ENCODE data around the gene CCDC181.
"Not testable (repeated sequence)": the region's sequence is repeated elsewhere in the genome, so short reads cannot be mapped to it uniquely, and the experiment has no call there.

The CCDC181 gene

GRCh38 chr1:169402578-169402977 lies 24.7 kb downstream of the CCDC181 start:
- not testable (repeated sequence) for DNase-seq (ENCODE audit: extremely low read depth in 1 of 2, low read depth in 1 of 2)

DNA sequence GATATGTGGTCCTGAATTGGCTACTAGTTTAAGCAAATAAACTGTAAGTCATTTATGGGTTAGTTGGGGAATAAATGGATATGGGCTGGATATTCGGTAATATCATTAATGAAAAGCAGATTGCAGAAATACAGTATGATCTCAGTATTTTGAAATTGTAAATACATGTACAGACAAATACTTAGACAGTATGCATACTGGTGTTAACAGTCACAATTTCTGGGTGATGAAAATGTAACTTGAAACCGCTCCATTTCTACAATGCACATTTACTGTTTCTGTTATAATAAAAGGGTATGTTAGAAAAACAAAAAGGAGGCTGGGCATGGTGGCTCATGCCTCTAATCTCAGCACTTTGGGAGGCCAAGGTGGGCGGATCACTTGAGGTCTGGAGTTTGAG lies 31.3 kb downstream of the CCDC181 start:
- DNase-seq (ENCODE audit: extremely low read depth in 1 of 2, low read depth in 1 of 2), result no peak

GRCh38 chr1:169392406-169392805 lies 34.9 kb downstream of the CCDC181 start:
- DNase-seq (ENCODE audit: extremely low read depth in 1 of 2, low read depth in 1 of 2), result no peak

DNA sequence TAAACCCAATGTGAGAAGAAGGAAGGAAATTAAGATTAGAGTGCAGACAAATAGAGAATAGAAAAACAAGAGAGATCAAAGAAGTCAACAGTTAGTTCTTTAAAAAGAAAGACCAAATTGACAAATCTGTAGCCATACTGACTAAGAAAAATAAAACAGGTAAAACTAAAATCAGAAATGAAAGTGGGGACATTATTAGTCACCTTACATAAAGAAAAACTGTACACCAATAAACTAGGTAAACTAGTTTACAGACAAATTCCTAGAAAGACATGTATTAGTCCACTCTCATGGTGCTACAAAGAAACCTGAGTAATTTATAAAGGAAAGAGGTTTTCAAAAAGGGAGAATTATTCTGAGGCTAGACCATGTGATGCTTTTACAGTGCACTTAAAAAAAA lies 37.0 kb downstream of the CCDC181 start:
- DNase-seq (ENCODE audit: extremely low read depth in 1 of 2, low read depth in 1 of 2), result no peak

DNA sequence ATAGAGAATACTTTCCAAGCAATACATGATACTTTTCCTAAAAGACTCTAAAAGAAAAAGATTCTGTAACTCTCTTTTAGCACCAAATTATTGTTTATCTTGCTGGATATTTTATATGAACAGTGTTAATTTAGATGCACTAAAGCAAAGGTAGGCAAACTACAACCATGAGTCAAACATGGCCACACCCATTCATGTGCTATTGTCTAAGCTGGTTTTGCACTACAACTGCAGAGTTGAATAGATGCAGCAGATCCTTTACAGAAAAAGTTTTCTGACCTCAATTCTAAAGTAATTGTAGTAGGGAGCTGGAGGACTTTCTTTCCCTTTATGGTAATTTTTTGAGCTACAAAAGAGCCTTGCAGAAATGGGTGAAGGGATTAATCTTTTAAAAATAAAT lies 39.9 kb downstream of the CCDC181 start:
- DNase-seq (ENCODE audit: extremely low read depth in 1 of 2, low read depth in 1 of 2), result no peak

DNA sequence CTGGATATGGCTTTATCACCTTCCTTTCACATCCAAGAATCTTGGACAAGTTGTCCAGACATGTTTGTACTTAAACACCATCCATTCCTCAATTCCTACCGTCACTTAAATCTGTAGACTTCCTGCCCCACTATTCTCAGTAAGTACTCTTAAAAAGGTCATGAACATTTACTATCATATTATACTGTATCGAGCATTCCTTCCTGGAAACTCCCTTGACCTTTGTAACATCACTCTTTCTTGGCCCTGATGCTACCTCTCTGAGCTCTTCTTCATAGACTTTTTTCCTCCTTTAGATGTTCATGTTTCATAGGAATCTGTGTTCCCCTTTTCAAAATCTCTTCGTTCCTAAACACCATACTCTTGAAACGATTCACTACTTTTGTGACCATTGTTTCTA lies 43.8 kb downstream of the CCDC181 start:
- DNase-seq (ENCODE audit: extremely low read depth in 1 of 2, low read depth in 1 of 2), result no peak

DNA sequence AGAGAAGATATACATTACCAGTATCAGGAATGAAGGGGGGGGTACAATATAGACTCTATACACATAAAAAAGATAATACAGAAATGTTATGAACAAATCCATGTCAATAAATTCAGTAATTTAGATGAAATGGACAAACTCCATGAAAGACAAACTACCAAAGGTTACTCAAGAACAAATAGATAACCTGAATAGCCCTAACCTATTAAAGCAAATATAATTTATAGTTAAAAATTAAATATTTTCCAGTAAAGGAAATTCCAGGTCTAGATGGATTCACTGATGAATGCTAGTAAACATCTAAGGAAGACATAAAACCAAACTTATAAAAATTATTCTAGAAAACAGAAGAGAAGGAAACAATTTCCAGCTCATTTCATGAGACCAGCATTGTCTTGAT lies 46.1 kb downstream of the CCDC181 start:
- no peak for DNase-seq (ENCODE audit: extremely low read depth in 1 of 2, low read depth in 1 of 2)

- no peak for DNase-seq (ENCODE audit: extremely low read depth in 1 of 2, low read depth in 1 of 2)
These were observed 55.9 kb downstream of the CCDC181 start for GRCh38 chr1:169371404-169371803.

DNA sequence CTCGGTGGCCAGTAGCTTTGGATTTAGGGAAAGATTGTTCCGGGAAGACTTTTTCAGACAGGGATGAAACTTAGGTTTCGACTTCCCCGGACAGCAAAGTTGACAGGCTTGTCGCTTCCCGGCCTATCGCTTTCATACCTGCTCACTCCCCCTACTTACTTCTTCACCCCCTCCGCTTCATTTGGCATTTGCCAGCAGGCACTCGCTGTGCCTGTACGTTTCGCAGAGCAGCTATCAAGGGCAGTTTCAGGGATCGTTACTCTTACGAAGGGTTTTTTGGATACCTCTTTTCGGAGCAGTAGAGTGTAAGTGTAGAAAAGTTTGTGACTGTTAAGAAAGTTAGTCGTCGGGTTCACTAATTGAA lies 58.9 kb downstream of the CCDC181 start:
- no peak for DNase-seq (ENCODE audit: extremely low read depth in 1 of 2, low read depth in 1 of 2)

DNA sequence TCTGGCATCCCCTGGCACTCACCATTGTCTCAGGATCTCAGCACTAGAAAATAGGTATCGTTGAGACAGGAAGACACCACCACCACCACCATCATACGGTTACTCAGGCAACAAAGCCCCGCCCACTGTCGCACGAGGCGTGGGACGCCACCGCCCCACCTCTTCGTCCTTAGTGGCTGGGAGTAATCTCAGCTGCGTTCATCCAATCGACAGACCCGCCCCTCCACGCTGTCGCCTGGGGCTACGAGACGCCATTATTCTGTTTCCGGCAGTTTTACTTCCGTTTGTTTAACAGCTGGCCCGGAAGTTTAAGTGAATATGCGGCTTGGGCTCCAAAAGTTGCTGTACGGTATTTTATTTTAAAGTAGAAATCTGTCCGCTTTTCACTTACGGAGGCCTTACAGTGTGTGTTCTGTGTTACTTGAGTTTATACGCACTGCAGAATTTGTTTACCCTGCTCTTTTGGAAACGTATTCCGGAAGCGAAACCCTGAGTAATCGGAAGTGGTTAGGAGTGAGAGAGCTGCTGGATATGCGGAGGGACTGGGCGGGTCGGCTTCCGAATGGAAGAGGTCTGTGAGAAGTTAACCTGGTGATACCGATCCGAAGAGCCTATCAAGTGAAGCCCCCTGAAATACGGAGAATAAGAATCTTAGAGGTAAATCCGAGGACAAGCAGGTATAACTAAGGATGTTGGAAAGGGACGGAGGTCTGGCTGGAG lies 59.4 kb downstream of the CCDC181 start, which contains the start of the genes BLZF1 and NME7:
Gene BLZF1, plus strand, starts transcription at position 510 of the 720 bp plus-strand sequence. CDS start 1,328 bp downstream, outside the sequence.
Gene NME7, minus strand, starts transcription at position 112 of the 720 bp plus-strand sequence. Its CDS starts 87 bp downstream, at position 25.
- DNase-seq (ENCODE audit: extremely low read depth in 1 of 2, low read depth in 1 of 2), result peak; percentile 94 to 97

DNA sequence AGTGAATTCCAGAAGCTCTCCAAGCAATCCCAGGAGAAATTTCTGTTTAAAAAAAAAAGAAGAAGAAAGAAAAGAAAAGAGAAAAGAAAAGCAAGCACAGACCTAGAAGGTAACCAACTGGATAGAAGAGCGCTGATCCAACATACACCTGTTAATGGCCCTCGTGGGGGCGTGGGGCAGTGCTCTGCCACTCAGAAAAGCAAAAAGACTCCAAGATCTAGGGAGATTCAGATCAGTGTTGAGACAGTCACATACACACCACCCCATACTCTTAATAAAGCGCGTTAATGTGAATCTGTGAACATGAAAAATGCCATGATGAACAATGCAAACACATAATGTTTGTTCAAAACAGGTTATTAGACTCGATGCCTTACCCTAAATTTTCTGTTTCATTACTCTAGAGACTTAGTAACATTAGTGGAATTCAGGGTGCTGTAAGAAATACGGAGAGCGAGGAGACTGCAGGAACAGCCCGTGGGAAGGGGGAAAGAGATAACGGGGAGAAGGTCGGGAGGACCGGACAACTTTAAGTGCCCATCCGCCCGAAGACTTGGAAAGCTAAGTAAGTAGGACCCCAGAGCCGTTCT lies 60.1 kb downstream of the CCDC181 start:
- DNase-seq (ENCODE audit: extremely low read depth in 1 of 2, low read depth in 1 of 2), result no peak

GRCh38 chr1:169364948-169365347 lies 62.3 kb downstream of the CCDC181 start:
- no peak for DNase-seq (ENCODE audit: extremely low read depth in 1 of 2, low read depth in 1 of 2)

DNA sequence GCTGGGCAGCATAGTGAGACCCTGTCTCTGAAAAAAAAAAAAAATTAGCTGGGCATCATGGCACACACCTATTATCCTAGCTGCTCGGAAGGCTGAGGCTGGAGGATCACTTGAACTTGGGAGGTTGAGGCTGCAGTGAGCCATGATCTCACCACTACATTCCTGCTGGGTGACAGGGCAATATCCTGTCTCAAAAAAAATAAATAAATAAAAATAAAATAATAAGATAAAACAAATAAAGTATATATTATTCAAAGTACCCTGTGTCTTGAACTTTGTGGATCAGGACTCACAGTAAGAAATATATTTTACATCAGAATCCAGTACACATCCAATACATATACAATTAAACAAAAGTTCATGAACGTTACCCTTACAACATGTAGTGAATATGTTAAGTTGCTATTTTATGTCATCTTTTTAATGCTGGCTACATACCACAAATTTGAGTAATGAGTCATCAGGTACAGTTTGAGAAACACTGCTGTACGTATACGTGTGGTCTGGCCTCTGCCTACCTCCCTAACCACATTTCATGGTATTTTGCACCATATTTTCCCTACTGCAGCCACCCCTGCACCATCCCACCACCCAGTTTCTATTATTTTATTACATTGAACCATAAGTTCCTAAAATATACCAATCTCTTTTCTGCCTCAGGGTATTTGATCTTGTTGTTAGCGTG lies 64.1 kb downstream of the CCDC181 start:
- DNase-seq (ENCODE audit: extremely low read depth in 1 of 2, low read depth in 1 of 2), result no peak

DNA sequence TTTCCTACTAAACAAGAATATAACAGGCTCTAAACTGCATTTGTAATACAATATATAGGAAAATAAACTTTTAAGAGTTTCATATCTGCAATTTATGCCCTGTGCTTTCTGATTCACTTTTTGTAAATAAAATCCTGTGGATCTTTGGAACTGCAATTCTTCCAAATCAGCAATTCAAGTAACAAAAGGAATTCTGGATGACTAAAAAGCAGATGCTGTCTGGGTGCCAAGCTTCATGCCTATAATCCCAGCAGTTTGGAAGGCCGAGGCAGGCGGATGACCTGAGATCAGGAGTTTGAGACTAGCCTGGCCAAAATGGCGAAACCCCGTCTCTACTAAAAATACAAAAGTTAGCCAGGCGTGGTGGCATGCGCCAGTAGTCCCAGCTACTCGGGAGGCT lies 66.0 kb downstream of the CCDC181 start:
- DNase-seq (ENCODE audit: extremely low read depth in 1 of 2, low read depth in 1 of 2), result no peak

DNA sequence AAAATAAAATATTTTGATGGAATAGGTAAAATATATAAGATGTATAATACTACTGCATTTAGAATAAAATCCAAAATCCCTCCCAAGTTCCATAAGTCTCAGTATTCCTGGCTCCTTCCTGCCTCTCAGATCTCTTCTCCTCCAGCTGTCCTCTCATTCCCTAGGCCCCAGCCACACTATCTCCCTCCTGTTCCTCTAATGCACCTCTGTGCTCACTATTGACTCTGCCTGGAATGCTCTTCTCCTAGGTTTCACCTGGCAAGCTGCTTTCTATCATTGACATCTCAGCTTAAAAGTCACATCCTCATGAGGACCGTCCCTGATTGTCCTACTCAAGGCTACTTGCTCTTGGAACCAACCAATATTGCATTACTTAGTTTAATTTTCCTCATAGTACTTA lies 66.9 kb downstream of the CCDC181 start:
- no peak for DNase-seq (ENCODE audit: extremely low read depth in 1 of 2, low read depth in 1 of 2)

GRCh38 chr1:169348383-169349036 lies 78.8 kb downstream of the CCDC181 start:
- no peak for DNase-seq (ENCODE audit: extremely low read depth in 1 of 2, low read depth in 1 of 2)

DNA sequence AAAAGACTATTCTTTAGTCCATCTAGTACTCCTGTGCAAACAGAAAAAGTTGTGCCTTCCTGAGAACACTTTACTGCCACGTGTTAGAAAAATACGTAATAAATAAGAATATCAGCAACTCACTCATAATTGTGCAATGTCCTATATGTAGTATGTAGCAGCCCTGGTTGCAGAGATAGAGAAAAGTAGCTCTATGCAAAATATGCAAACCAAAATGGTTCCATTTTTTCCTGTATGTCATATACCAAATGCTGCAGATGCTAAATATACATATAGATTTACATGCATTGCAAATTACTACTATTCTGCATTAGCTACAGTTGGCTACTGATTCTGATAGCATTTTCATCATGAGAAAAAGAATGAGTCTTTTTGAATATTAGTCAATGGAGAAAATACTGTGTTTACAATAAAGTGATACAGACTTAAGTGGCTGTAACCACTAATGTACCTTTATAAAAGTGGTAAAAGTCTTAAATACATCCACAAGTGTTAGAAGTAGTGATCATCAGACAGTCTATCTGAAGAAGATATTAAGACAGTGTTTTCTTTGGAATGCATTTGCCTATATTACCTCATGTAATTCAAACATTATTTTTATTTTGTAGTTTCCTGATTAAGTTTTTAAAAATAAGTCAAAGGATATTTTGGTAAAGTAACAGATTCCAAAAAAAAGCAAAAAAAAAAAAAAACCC lies 79.4 kb downstream of the CCDC181 start:
- DNase-seq (ENCODE audit: extremely low read depth in 1 of 2, low read depth in 1 of 2), result no peak

DNA sequence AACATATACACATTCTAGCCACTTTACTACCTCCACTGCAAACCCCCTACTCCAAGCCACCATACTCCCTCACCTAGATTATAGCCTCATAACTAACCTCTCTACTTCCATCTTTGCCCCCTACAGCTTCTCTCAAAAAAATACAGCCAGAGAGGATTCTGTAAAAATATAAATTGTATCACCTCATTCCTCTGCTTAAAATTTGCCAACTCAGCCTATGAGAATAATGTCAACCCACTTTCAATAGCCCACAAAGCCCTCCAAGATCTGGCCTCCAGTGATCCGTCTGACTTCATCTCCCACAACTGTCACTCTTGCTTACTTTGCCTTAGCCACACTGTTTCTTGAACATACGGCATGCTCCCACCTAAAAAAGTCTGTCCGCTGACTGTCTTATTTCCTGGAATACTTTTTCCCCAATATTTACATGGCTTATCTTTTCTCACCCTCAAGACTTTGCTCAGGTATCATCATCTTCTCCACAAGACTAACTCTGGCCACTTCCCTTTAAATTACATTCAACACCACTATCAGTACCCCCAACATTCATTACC lies 81.2 kb downstream of the CCDC181 start:
- DNase-seq (ENCODE audit: extremely low read depth in 1 of 2, low read depth in 1 of 2), result no peak

DNA sequence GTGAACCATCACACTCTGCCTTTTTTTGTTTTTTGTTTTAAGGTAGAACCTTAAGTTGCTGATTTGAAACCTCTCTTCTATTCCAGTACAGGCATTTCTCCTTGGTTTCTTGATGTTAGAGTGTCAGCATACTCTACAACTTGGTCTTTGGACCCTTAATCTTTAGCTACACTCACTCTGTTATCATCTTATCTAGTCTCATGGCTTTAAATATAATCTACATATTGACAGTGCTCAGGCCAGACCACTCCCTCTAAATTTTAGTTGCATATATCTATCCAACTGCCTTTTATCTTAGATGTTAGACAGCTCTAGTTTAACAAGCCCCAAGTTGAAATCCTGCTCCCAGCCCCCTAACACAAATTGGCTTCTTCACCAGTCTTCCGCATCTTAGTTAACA lies 81.8 kb downstream of the CCDC181 start:
- no peak for DNase-seq (ENCODE audit: extremely low read depth in 1 of 2, low read depth in 1 of 2)

Measured in activated CD8-positive, alpha-beta memory T cell treated with anti-CD3 and anti-CD28 coated beads for 1 hour (primary cell).